ENCODE measurements around the gene TINCR. TPM values are rescaled to one million over a fixed set of nuclear protein-coding genes. Genes with fewer than 3 reads are reported as not detected.
"Not testable (repeated sequence)": the region's sequence is repeated elsewhere in the genome, so short reads cannot be mapped to it uniquely, and the experiment has no call there.

TINCR gene
- total RNA-seq, 1 donor from 2014 or later = 5.8 TPM

DNA sequence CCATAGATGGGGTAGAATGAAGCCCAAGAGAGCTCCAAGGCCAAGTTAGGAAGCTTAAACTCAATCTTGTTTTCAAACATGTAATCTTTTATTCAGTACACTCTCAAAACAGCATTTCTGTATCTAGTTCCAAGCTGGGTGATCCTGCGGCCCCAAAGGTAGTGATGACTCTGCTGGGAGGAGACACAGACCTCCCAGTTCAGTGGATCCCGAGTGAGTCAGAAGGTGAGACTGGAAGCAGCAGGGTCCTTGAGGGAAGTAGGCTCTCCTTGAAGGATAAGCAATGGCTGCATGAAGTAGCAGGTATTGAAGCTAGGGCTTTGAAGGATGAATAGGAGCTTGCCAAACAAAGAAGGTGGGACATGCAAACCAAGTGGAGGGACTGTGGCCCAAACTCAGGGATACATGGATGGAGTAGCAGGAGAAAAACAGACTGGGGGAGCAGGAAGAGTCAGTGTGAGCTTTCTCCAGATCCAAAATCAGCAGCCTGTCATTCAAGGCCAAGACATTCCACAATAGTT lies 9.6 kb downstream of the TINCR start:
- DNase-seq (ENCODE audit: low spot score) = no peak

- no peak for DNase-seq (ENCODE audit: low spot score)
Measured at GRCh38 chr19:5557691-5558090, 10.1 kb downstream of the TINCR start.

DNA sequence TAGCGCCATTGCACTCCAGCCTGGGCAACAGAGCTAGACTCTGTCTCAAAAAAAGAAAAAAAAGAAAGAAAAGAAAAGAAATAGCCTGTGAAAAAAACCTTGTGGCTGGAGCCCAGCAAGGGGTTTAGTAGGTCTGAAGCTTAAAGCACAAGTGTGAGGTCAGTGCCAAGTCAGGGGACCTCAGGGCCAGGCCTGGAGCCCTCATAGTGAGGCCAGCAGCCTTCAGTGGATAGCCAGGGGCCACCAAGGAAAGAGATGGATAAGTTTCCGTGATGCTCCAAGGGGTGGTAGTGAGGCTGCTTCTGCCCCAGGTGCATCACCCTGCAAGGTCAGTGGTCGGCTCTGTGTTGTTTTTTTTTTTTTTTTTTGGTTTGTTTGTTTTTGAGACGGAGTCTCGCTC lies 12.9 kb downstream of the TINCR start:
- no peak for DNase-seq (ENCODE audit: low spot score)

- DNase-seq (ENCODE audit: low spot score) = no peak
Measured at GRCh38 chr19:5553892-5554291, 13.9 kb downstream of the TINCR start.

- DNase-seq (ENCODE audit: low spot score) = no peak
Measured at GRCh38 chr19:5547881-5548280, 19.9 kb downstream of the TINCR start.

DNA sequence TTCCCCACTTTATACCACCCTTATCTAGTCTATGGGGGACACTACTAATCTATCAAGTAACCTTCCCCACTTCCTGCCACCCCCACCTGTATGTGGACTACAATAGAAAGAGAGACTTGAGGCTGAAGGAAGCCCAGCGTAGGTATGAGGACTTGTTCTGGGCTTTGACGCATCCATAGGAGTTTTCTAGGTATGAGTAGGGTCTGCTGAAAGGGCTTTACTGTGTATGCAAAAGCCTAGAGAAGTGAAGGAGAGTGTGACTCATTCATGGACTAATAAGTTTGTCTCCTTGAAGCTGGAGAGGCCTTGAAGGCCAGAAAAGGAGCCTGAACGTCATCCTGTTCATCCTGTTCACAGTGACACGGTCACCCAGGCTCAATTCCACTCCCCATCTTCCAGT lies 21.8 kb downstream of the TINCR start:
- DNase-seq (ENCODE audit: low spot score) = no peak

- DNase-seq (ENCODE audit: low spot score) = no peak
Measured at GRCh38 chr19:5545051-5545450, 22.7 kb downstream of the TINCR start.

GRCh38 chr19:5542665-5543064 lies 25.1 kb downstream of the TINCR start:
- no peak for DNase-seq (ENCODE audit: low spot score)

GRCh38 chr19:5541456-5541855 lies 26.3 kb downstream of the TINCR start:
- no peak for DNase-seq (ENCODE audit: low spot score)

GRCh38 chr19:5540208-5540607 lies 27.5 kb downstream of the TINCR start:
- DNase-seq (ENCODE audit: low spot score) = no peak

DNA sequence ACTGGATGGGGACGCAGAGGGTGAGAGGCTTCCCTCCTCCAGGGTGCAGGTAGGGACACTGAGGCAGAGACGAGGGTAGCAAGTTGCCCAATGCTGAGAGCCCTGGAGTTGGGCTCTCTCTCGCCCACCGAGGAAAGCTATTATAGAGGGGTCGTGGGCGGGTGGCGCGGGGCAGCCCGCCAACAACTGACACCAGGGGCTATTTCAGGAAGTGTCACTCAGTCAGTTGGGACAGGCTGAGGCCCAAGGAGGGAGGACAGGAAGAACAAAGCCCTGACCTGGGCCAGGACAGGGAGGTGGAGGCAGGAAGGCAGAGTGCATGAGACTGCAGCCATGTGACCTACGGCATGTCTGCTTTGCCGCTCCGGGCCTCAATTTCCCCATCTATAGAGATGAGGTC lies 29.9 kb downstream of the TINCR start:
- no peak for DNase-seq (ENCODE audit: low spot score)

GRCh38 chr19:5536982-5537579 lies 30.7 kb downstream of the TINCR start:
- DNase-seq (ENCODE audit: low spot score) = not testable (repeated sequence)

GRCh38 chr19:5536337-5536894 lies 31.3 kb downstream of the TINCR start:
- peak; percentile 54 for DNase-seq (ENCODE audit: low spot score)

- no peak for DNase-seq (ENCODE audit: low spot score)
Measured at GRCh38 chr19:5534787-5535586, 32.8 kb downstream of the TINCR start.

GRCh38 chr19:5533257-5533656 lies 34.5 kb downstream of the TINCR start:
- DNase-seq (ENCODE audit: low spot score) = no peak

- DNase-seq (ENCODE audit: low spot score) = no peak
Measured at GRCh38 chr19:5530701-5531100, 37.1 kb downstream of the TINCR start.

- DNase-seq (ENCODE audit: low spot score) = no peak
Measured at GRCh38 chr19:5526691-5527090, 41.1 kb downstream of the TINCR start.

- no peak for DNase-seq (ENCODE audit: low spot score)
Measured at GRCh38 chr19:5524081-5524480, 43.7 kb downstream of the TINCR start.

- no peak for DNase-seq (ENCODE audit: low spot score)
Measured at GRCh38 chr19:5522106-5522505, 45.6 kb downstream of the TINCR start.

DNA sequence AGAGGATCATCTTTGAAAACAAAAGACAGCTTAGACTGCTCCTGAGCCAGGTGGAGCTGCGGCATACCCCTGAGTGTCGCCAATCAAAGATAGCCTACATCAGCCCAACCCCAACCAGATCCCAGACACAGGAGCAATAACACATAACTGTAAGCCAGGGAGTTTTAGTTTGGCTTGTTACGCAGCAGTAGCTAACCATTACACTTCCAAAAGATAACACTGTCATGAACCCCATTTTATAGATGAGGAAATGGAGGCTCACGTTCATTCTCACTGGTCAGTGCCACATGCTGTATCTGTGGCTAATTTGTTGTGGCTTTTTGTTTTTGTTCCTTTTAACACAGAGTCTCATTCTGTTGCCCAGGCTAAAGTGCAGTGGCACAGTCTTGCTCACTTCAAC lies 47.3 kb downstream of the TINCR start:
- DNase-seq (ENCODE audit: low spot score) = no peak

GRCh38 chr19:5519076-5519475 lies 48.7 kb downstream of the TINCR start:
- DNase-seq (ENCODE audit: low spot score) = no peak

GRCh38 chr19:5515737-5516136 lies 52.0 kb downstream of the TINCR start:
- no peak for DNase-seq (ENCODE audit: low spot score)

- no peak for DNase-seq (ENCODE audit: low spot score)
Measured at GRCh38 chr19:5514001-5514400, 53.8 kb downstream of the TINCR start.

Measured in ureter (tissue), 1 donor.